CD14-positive monocyte (primary cell): ENCODE measurements around the gene CD200R1L. TPM values are rescaled to one million over a fixed set of nuclear protein-coding genes. Genes with fewer than 3 reads are reported as not detected.

Experiments
- DNase-seq, 3 donors: peaks; one replicate each; pipeline ENCODE4 v3.0.0-alpha.2; 2011 to 2022
- H2AFZ ChIP-seq: 2 replicates; pipeline ENCODE4 v1.6.0; 2012; ENCODE audit warnings: mild to moderate bottlenecking, low read depth, low read length, inconsistent platforms; ENCODE audit not compliant: insufficient read depth, poor library complexity, severe bottlenecking
- H3K27ac ChIP-seq, 2 donors: 1 replicate in 1 of 2; 2 replicates in 1 of 2; pipeline ENCODE4 v1.5.1; 2012 to 2013; ENCODE audit warnings: low read length in 2 of 2, control low read depth in 1 of 2, inconsistent platforms in 1 of 2, low read depth in 1 of 2, mild to moderate bottlenecking in 1 of 2
- H3K27me3 ChIP-seq, 2 donors: one replicate each; pipeline versions ENCODE4 v1.6.0 to v1.6.1; 2011 to 2013; ENCODE audit warnings: low read length in 2 of 2; ENCODE audit not compliant: control insufficient read depth in 2 of 2, insufficient read depth in 2 of 2
- H3K36me3 ChIP-seq, 2 donors: replicated peaks in 1 of 2; 1 replicate in 1 of 2; 2 replicates in 1 of 2; pipeline versions ENCODE4 v1.5.1 to v1.6.1; 2012 to 2013; ENCODE audit warnings: low read length in 2 of 2, control low read depth in 1 of 2, inconsistent platforms in 1 of 2, mild to moderate bottlenecking in 1 of 2; ENCODE audit not compliant: insufficient read depth in 2 of 2, control insufficient read depth in 1 of 2
- H3K4me1 ChIP-seq, 2 donors: 1 replicate in 1 of 2; 2 replicates in 1 of 2; pipeline versions ENCODE4 v1.5.1 to v1.6.1; 2012 to 2013; ENCODE audit warnings: low read length in 2 of 2, control low read depth in 1 of 2, inconsistent platforms in 1 of 2, mild to moderate bottlenecking in 1 of 2, moderate library complexity in 1 of 2; ENCODE audit not compliant: insufficient read depth in 2 of 2, control insufficient read depth in 1 of 2
- H3K4me2 ChIP-seq: replicated peaks from 2 replicates; pipeline ENCODE3; 2012; ENCODE audit warnings: low read length, moderate library complexity, mild to moderate bottlenecking; ENCODE audit not compliant: poor library complexity, severe bottlenecking; ENCODE audit errors: extremely low read depth
- H3K4me3 ChIP-seq, 3 experiments: fragments of 200-600 bp in 1 of 3; sonication (generic) in 1 of 3; replicated peaks in 1 of 3; 1 replicate in 2 of 3; 2 replicates in 1 of 3; pipeline ENCODE4 v1.5.1; 2011 to 2013; ENCODE audit warnings: low read length in 3 of 3, mild to moderate bottlenecking in 3 of 3, control low read depth in 2 of 3, low read depth in 2 of 3, inconsistent platforms in 1 of 3, moderate library complexity in 1 of 3
- H3K79me2 ChIP-seq: 2 replicates; pipeline ENCODE4 v1.6.0; 2012; ENCODE audit warnings: mild to moderate bottlenecking, control low read depth, inconsistent platforms, low read length, moderate library complexity; ENCODE audit not compliant: insufficient read depth
- H3K9ac ChIP-seq: 2 replicates; pipeline ENCODE4 v1.6.0; 2017; ENCODE audit warnings: low read length, mild to moderate bottlenecking; ENCODE audit not compliant: insufficient read depth, poor library complexity, severe bottlenecking
- H3K9me3 ChIP-seq, 2 donors: replicated peaks in 1 of 2; 1 replicate in 1 of 2; 2 replicates in 1 of 2; pipeline versions ENCODE4 v1.5.1 to v1.6.1; 2012 to 2013; ENCODE audit warnings: low read length in 2 of 2, control low read depth in 1 of 2; ENCODE audit not compliant: control insufficient read depth in 1 of 2, insufficient read depth in 1 of 2
- H4K20me1 ChIP-seq: 2 replicates; pipeline ENCODE4 v1.6.0; 2012; ENCODE audit warnings: mild to moderate bottlenecking, low read length, control low read depth, moderate library complexity; ENCODE audit not compliant: insufficient read depth
- H3K27ac Mint-ChIP-seq, 7 donors: one replicate each; pipeline ENCODE4 v1.8.0; 2020; ENCODE audit warnings: mild to moderate bottlenecking in 7 of 7, mixed read lengths in 7 of 7, moderate library complexity in 6 of 7, inconsistent platforms in 2 of 7
- H3K27me3 Mint-ChIP-seq, 3 donors: one replicate each; pipeline ENCODE4 v1.8.0; 2021 to 2022; ENCODE audit warnings: low read depth in 3 of 3, mild to moderate bottlenecking in 3 of 3, mixed read lengths in 3 of 3, moderate library complexity in 3 of 3, inconsistent platforms in 1 of 3
- H3K36me3 Mint-ChIP-seq, 2 donors: one replicate each; pipeline ENCODE4 v1.8.0; 2020; ENCODE audit warnings: mixed read lengths in 2 of 2, inconsistent platforms in 1 of 2, mild to moderate bottlenecking in 1 of 2
- H3K4me1 Mint-ChIP-seq: one replicate; pipeline ENCODE4 v1.8.0; 2020; ENCODE audit warnings: mild to moderate bottlenecking, mixed read lengths
- H3K4me3 Mint-ChIP-seq, 2 donors: one replicate each; pipeline ENCODE4 v1.8.0; 2020; ENCODE audit warnings: mild to moderate bottlenecking in 2 of 2, mixed read lengths in 2 of 2, moderate library complexity in 1 of 2
- H3K9me3 Mint-ChIP-seq, 7 donors: one replicate each; pipeline ENCODE4 v1.8.0; 2020 to 2022; ENCODE audit warnings: mixed read lengths in 7 of 7, mild to moderate bottlenecking in 6 of 7, moderate library complexity in 6 of 7, inconsistent platforms in 2 of 7
- WGBS: methylation state at CpG from one replicate; pipeline ENCODE4 v1.1.5; 2013; ENCODE audit warnings: missing lambda C conversion rate; ENCODE audit not compliant: insufficient coverage; 5-methylcytosine and 5-hydroxymethylcytosine counted together
- intact Hi-C, 2 donors: fragments of 100-400 bp; cut with micrococcal nuclease; formaldehyde crosslinking; loops; one replicate each; pipeline versions ENCODE4 v1.15.0 to v1.15.1; 2023
- polyA plus RNA-seq, 3 donors: library from polyadenylated mRNA; depleted of rRNA in 1 of 3; unstranded in 2 of 3; stranded (reverse) in 1 of 3; fragments of 300-500 nt in 2 of 3; fragments of >200 nt in 1 of 3; fragmentation: Illumina TruSeq in 2 of 3; gene quantifications; 1 replicate in 2 of 3; 2 replicates in 1 of 3; pipeline ENCODE4 v1.2.3, GENCODE V29; 2012 to 2021
- TF ChIP-seq, protein P1 (sequence below): fragments of 200-600 bp; IDR thresholded peaks from one replicate; pipeline ENCODE4 v1.8.0; 2022; ENCODE audit warnings: antibody characterized with exemption, mild to moderate bottlenecking

The CD200R1L gene
- polyA plus RNA-seq, 3 donors, result not detected

DNA sequence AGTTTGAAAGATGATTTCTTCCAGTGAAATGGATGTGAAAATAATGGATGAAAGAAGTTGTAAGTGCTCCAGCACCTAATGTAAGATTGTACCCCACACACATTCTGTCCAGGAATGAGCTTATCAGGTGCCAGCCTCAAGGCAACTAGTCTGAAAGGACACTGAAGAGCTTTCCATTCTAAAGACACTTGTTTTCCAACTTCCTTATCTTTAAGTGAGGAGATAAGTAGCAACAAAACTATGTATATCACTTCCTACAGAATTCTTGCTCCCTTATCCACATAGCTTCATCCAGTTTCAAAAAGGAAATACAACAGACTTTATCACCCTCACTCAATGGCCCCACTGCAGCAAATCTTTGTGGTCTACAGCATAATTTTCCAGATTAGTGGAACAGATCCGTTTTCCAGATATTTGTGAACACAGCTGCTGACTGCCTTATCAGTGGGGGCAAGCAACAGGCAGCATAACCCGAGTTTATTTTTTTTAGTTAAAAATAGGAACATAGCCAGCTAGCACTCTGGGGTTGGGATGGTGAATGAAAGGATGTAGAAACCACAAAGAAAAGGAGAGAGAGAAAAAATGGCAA is 60.6 kb downstream of the CD200R1L start:
- no peaks in the 10 kb centered on the region for H3K27me3 ChIP-seq
- H3K4me3 ChIP-seq, result no peak overlapping the region
- H3K4me3 Mint-ChIP-seq, result no peak overlapping the region
- no CpG with 5 or more reads among the region's 2 CpGs for WGBS
- peaks cover 10 to 12% of the 10 kb centered on the region in 2 donors for H3K4me1 ChIP-seq
- H3K9me3 ChIP-seq, result peaks cover 8 to 12% of the 10 kb centered on the region in 2 donors
- H3K36me3 ChIP-seq, result no peaks in the 10 kb centered on the region
- no peak overlapping the region for H3K27ac ChIP-seq
- TF ChIP-seq, protein P1, sequence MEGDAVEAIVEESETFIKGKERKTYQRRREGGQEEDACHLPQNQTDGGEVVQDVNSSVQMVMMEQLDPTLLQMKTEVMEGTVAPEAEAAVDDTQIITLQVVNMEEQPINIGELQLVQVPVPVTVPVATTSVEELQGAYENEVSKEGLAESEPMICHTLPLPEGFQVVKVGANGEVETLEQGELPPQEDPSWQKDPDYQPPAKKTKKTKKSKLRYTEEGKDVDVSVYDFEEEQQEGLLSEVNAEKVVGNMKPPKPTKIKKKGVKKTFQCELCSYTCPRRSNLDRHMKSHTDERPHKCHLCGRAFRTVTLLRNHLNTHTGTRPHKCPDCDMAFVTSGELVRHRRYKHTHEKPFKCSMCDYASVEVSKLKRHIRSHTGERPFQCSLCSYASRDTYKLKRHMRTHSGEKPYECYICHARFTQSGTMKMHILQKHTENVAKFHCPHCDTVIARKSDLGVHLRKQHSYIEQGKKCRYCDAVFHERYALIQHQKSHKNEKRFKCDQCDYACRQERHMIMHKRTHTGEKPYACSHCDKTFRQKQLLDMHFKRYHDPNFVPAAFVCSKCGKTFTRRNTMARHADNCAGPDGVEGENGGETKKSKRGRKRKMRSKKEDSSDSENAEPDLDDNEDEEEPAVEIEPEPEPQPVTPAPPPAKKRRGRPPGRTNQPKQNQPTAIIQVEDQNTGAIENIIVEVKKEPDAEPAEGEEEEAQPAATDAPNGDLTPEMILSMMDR, result no peak
- no peaks in the 10 kb centered on the region for H4K20me1 ChIP-seq
- H3K27ac Mint-ChIP-seq, result peak overlapping the region in 1 of 7 donors; percentile 6
- no peaks in the 10 kb centered on the region for H3K36me3 Mint-ChIP-seq
- H3K9me3 Mint-ChIP-seq, result peaks cover 6 to 23% (median 12%) of the 10 kb centered on the region in 7 donors
- H3K79me2 ChIP-seq, result no peaks in the 10 kb centered on the region
- no peak overlapping the region for H3K4me2 ChIP-seq
- peaks cover 9% of the 10 kb centered on the region for H3K4me1 Mint-ChIP-seq
- intact Hi-C loops, result loop anchor here in 1 of 2 donors (10.0 kb wide), 1 partner anchor 141 kb away; the partner anchor contains the start of gene CCDC80
- DNase-seq, result no peak
- peaks cover 0 to 3% (median 0%) of the 10 kb centered on the region in 3 donors for H3K27me3 Mint-ChIP-seq
- H3K9ac ChIP-seq, result no peak overlapping the region
- H2AFZ ChIP-seq, result no peak overlapping the region

DNA sequence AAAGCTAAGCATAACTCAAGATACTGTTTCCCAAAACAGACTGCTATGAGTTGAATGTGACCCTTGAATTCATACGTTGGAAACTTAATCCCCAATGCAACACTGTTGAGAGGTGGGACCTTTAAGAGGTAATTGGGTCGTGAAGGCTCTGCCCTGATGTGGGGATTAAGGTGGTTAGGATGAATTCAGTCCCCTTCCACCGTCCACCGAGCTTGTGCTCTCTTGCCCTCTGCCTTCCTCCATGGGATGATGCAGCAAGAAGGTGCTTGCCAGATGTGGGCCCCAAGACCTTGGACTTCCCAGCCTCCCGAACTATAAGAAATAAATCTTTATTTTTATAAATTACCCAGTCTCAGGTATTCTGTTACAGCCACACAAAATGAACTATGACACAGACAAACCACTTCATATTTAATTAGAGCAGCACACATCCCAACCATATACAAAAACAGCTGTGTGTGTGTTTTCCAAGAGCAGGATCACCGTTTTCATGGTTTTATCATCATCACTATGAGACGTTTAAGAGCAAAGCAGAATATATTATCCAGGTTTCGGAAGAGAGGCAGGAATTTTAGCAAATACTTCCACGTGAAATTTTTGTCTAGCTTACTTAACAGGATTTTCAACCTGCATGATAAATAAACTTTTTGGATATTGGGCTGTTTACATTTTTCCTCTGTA is 61.2 kb downstream of the CD200R1L start:
- Histone ChIP-seq H3K36me3 (no peaks in the 10 kb centered on the region), H3K4me3 (no peak overlapping the region), H3K79me2 (no peaks in the 10 kb centered on the region), H3K4me2 (no peak overlapping the region), H3K9me3 (peaks cover 8 to 12% of the 10 kb centered on the region in 2 donors), H3K27ac (no peak overlapping the region), H2AFZ (no peak overlapping the region), H3K9ac (no peak overlapping the region), H3K27me3 (no peaks in the 10 kb centered on the region), H3K4me1 (peaks cover 14 to 18% of the 10 kb centered on the region in 2 donors), H4K20me1 (no peaks in the 10 kb centered on the region)
- no peak overlapping the region for H3K4me3 Mint-ChIP-seq
- H3K36me3 Mint-ChIP-seq, result no peaks in the 10 kb centered on the region
- TF ChIP-seq, protein P1, result no peak
- peaks cover 6 to 23% (median 10%) of the 10 kb centered on the region in 7 donors for H3K9me3 Mint-ChIP-seq
- no peak overlapping the region for H3K27ac Mint-ChIP-seq
- H3K27me3 Mint-ChIP-seq, result peaks cover 0 to 3% (median 0%) of the 10 kb centered on the region in 3 donors
- intact Hi-C loops, result loop anchor here in 1 of 2 donors (10.0 kb wide), 1 partner anchor 141 kb away; the partner anchor contains the start of gene CCDC80
- no peak for DNase-seq
- H3K4me1 Mint-ChIP-seq, result peaks cover 16% of the 10 kb centered on the region
- WGBS, result 100% methylated on average over 2 of the region's 9 CpGs
